BLaER1 treated with 17β-estradiol and CSF1 and Interleukin-3, amounts not matched to agents 10 nM and 100 nM (cell line): ENCODE results near the gene FAM111A.

ENCODE experiments used
- H3K27ac ChIP-seq, 11 experiments: shearing (Covaris generic); formaldehyde crosslinking; 2 replicates each; pipeline ENCODE4 v1.8.1; 2022
- H3K27me3 ChIP-seq, 11 experiments: shearing (Covaris generic); formaldehyde crosslinking; 2 replicates each; pipeline ENCODE4 v1.8.1; 2022
- H3K36me3 ChIP-seq, 11 experiments: shearing (Covaris generic); formaldehyde crosslinking; 2 replicates each; pipeline ENCODE4 v1.8.1; 2022
- H3K4me1 ChIP-seq, 10 experiments: shearing (Covaris generic); formaldehyde crosslinking; 2 replicates each; pipeline ENCODE4 v1.8.1; 2022
- H3K4me2 ChIP-seq, 11 experiments: shearing (Covaris generic); formaldehyde crosslinking; 2 replicates each; pipeline ENCODE4 v1.8.1; 2022
- H3K4me3 ChIP-seq, 10 experiments: shearing (Covaris generic); formaldehyde crosslinking; 2 replicates each; pipeline ENCODE4 v1.8.1; 2022
- H3K9ac ChIP-seq, 11 experiments: shearing (Covaris generic); formaldehyde crosslinking; 2 replicates each; pipeline ENCODE4 v1.8.1; 2022
- H3K9me3 ChIP-seq, 11 experiments: shearing (Covaris generic); formaldehyde crosslinking; replicated peaks in 1 of 11; 2 replicates each; pipeline ENCODE4 v1.8.1; 2022
- H4K20me1 ChIP-seq, 11 experiments: shearing (Covaris generic); formaldehyde crosslinking; 2 replicates each; pipeline ENCODE4 v1.8.1; 2022
- Cebpa-rat ChIP-seq, 11 experiments: shearing (Covaris generic); IDR thresholded peaks; 2 replicates each; pipeline ENCODE4 v1.8.1; 2022

FAM111A gene

GRCh38 chr11:59197991-59198390 lies 55.3 kb downstream of the FAM111A start:
- no peak for TF ChIP-seq Cebpa-rat (IDR thresholded peaks at IDR 0.05)
- Histone ChIP-seq H3K9ac (no peak overlapping the region), H3K4me1 (peaks cover 39 to 55% (median 50%) of the 10 kb centered on the region in 10 experiments), H4K20me1 (peaks cover 0 to 67% (median 0%) of the 10 kb centered on the region in 11 experiments; a peak in 3 of 22 replicates), H3K27ac (0 out of 22 replicates have a peak overlapping the region, but pooled peaks of 1 of the 11 experiments have one; percentile 19), H3K4me2 (peak overlapping the region; percentile 47 to 78 (median 64)), H3K27me3 (peaks cover 0 to 35% (median 0%) of the 10 kb centered on the region in 11 experiments; a peak in 3 of 22 replicates), H3K36me3 (peaks cover 0 to 68% (median 20%) of the 10 kb centered on the region in 11 experiments; a peak in 15 of 22 replicates), H3K9me3 (peaks cover 0 to 14% (median 8%) of the 10 kb centered on the region in 11 experiments; a peak in 13 of 22 replicates), H3K4me3 (no peak overlapping the region)

- H3K4me3 ChIP-seq = no peak overlapping the region
- H3K9ac ChIP-seq = no peak overlapping the region
- no peak overlapping the region for H3K27ac ChIP-seq
- peaks cover 0 to 70% (median 0%) of the 10 kb centered on the region in 11 experiments; a peak in 3 of 22 replicates for H4K20me1 ChIP-seq
- peaks cover 0 to 14% (median 8%) of the 10 kb centered on the region in 11 experiments; a peak in 13 of 22 replicates for H3K9me3 ChIP-seq
- H3K27me3 ChIP-seq = peaks cover 0 to 31% (median 0%) of the 10 kb centered on the region in 11 experiments; a peak in 3 of 22 replicates
- peak overlapping the region; percentile 47 to 78 (median 64); a peak in 20 of 22 replicates for H3K4me2 ChIP-seq
- TF ChIP-seq Cebpa-rat (IDR thresholded peaks at IDR 0.05) = no peak
- peaks cover 39 to 55% (median 50%) of the 10 kb centered on the region in 10 experiments for H3K4me1 ChIP-seq
- peaks cover 0 to 68% (median 20%) of the 10 kb centered on the region in 11 experiments; a peak in 15 of 22 replicates for H3K36me3 ChIP-seq
Measured at GRCh38 chr11:59198726-59199125, 56.1 kb downstream of the FAM111A start.

GRCh38 chr11:59199546-59200422 lies 57.1 kb downstream of the FAM111A start:
- no peak overlapping the region for H3K9ac ChIP-seq
- no peak for TF ChIP-seq Cebpa-rat (IDR thresholded peaks at IDR 0.05)
- peaks cover 0 to 68% (median 22%) of the 10 kb centered on the region in 11 experiments; a peak in 14 of 22 replicates for H3K36me3 ChIP-seq

GRCh38 chr11:59200423-59200746 lies 57.7 kb downstream of the FAM111A start:
- peak overlapping the region; percentile 59 to 87 (median 64) for H3K4me2 ChIP-seq
- peaks cover 0 to 68% (median 24%) of the 10 kb centered on the region in 11 experiments; a peak in 15 of 22 replicates for H3K36me3 ChIP-seq
- H3K27ac ChIP-seq = peak overlapping the region in 7 of 11 experiments; percentile 2 to 46 (median 21); a peak in 7 of 22 replicates
- H4K20me1 ChIP-seq = peaks cover 0 to 79% (median 0%) of the 10 kb centered on the region in 11 experiments; a peak in 4 of 22 replicates
- H3K9me3 ChIP-seq = peaks cover 0 to 14% (median 8%) of the 10 kb centered on the region in 11 experiments; a peak in 13 of 22 replicates
- no peak for TF ChIP-seq Cebpa-rat (IDR thresholded peaks at IDR 0.05)
- H3K4me3 ChIP-seq = no peak overlapping the region
- H3K4me1 ChIP-seq = peaks cover 43 to 68% (median 52%) of the 10 kb centered on the region in 10 experiments
- peaks cover 0 to 29% (median 0%) of the 10 kb centered on the region in 11 experiments; a peak in 3 of 22 replicates for H3K27me3 ChIP-seq
- H3K9ac ChIP-seq = no peak overlapping the region

More at GRCh38 chr11:59199546-59200422, 57.1 kb downstream of the FAM111A start:
- peaks cover 41 to 62% (median 52%) of the 10 kb centered on the region in 10 experiments for H3K4me1 ChIP-seq
- H3K9me3 ChIP-seq = peaks cover 0 to 14% (median 8%) of the 10 kb centered on the region in 11 experiments; a peak in 13 of 22 replicates
- peaks cover 0 to 29% (median 0%) of the 10 kb centered on the region in 11 experiments; a peak in 3 of 22 replicates for H3K27me3 ChIP-seq
- peak overlapping the region; percentile 59 to 87 (median 64) for H3K4me2 ChIP-seq
- peak overlapping the region in 9 of 11 experiments; percentile 12 to 50 (median 37); a peak in 9 of 22 replicates for H3K27ac ChIP-seq
- no peak overlapping the region for H3K4me3 ChIP-seq
- peaks cover 0 to 73% (median 0%) of the 10 kb centered on the region in 11 experiments; a peak in 4 of 22 replicates for H4K20me1 ChIP-seq

- Histone ChIP-seq H3K27ac (0 out of 22 replicates have a peak overlapping the region, but pooled peaks of 1 of the 11 experiments have one; percentile 27), H4K20me1 (peaks cover 0 to 89% (median 0%) of the 10 kb centered on the region in 11 experiments; a peak in 4 of 22 replicates), H3K27me3 (peaks cover 0 to 25% (median 0%) of the 10 kb centered on the region in 11 experiments; a peak in 3 of 22 replicates), H3K4me2 (peak overlapping the region; percentile 59 to 87 (median 64)), H3K9me3 (peaks cover 0 to 12% (median 7%) of the 10 kb centered on the region in 11 experiments; a peak in 13 of 22 replicates), H3K4me1 (peaks cover 38 to 78% (median 48%) of the 10 kb centered on the region in 10 experiments), H3K4me3 (no peak overlapping the region), H3K36me3 (peaks cover 0 to 67% (median 17%) of the 10 kb centered on the region in 11 experiments; a peak in 15 of 22 replicates), H3K9ac (no peak overlapping the region)
- TF ChIP-seq Cebpa-rat (IDR thresholded peaks at IDR 0.05) = no peak
Measured at GRCh38 chr11:59201353-59201752, 58.7 kb downstream of the FAM111A start.
